ENCODE measurements around the gene ANKRD33.

DNA sequence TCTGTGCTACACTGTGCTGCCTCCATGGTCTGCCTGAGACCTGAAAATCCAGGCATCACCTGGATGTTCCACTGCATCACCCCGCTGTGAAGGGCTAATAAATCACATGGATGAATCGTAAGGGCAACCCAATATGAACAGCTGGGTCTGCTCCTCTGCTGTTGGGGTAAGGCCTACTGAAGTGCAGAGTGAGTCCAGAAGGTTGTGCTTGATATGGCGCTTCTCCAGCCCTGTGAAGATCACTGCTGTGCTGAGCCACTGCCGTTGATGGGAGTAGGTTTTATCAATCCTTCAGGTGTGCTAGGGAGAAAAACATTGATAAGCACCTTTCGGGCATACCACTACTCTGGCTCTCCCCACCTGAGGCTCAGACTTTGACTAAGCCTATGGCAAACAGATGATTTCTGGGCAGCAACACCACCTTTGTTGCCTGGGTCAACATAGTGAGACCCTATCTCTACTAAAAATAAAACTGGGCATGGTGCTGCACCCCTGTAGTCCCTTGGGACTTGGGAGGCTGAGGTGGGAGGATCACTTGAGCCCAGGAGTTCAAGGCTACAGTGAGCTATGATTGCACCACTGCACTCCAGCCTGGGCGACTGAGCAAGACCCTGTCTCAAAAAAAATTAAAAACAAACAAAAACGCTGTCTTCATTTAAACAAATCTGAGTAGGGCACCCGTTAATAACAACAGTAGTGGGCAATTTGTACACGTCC, 21.1 kb downstream of the ANKRD33 start:
- TF ChIP-seq CTCF (IDR thresholded peaks at IDR 0.05) (no peak), POLR2AphosphoS5 (IDR thresholded peaks at IDR 0.05; ENCODE audit: low read depth, low read length) (no peak), SIN3A (IDR thresholded peaks at IDR 0.05; ENCODE audit: borderline replicate concordance, insufficient read depth, low read depth, low read length) (no peak), TCF7L2 (IDR thresholded peaks at IDR 0.05; ENCODE audit: low read depth, low read length) (no peak)
- TF ChIP-seq, protein P1, sequence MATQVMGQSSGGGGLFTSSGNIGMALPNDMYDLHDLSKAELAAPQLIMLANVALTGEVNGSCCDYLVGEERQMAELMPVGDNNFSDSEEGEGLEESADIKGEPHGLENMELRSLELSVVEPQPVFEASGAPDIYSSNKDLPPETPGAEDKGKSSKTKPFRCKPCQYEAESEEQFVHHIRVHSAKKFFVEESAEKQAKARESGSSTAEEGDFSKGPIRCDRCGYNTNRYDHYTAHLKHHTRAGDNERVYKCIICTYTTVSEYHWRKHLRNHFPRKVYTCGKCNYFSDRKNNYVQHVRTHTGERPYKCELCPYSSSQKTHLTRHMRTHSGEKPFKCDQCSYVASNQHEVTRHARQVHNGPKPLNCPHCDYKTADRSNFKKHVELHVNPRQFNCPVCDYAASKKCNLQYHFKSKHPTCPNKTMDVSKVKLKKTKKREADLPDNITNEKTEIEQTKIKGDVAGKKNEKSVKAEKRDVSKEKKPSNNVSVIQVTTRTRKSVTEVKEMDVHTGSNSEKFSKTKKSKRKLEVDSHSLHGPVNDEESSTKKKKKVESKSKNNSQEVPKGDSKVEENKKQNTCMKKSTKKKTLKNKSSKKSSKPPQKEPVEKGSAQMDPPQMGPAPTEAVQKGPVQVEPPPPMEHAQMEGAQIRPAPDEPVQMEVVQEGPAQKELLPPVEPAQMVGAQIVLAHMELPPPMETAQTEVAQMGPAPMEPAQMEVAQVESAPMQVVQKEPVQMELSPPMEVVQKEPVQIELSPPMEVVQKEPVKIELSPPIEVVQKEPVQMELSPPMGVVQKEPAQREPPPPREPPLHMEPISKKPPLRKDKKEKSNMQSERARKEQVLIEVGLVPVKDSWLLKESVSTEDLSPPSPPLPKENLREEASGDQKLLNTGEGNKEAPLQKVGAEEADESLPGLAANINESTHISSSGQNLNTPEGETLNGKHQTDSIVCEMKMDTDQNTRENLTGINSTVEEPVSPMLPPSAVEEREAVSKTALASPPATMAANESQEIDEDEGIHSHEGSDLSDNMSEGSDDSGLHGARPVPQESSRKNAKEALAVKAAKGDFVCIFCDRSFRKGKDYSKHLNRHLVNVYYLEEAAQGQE (IDR thresholded peaks at IDR 0.05; ENCODE audit: insufficient read depth in 1 of 2, low read depth in 2 of 2, low read length in 1 of 2): no peak

Measured in Panc1 (cell line).